ENCODE measurements around the gene ZDHHC21. TPM values are rescaled to one million over a fixed set of nuclear protein-coding genes. Genes with fewer than 3 reads are reported as not detected.

ZDHHC21 gene
- total RNA-seq, 1 donor: 10.1 TPM

DNA sequence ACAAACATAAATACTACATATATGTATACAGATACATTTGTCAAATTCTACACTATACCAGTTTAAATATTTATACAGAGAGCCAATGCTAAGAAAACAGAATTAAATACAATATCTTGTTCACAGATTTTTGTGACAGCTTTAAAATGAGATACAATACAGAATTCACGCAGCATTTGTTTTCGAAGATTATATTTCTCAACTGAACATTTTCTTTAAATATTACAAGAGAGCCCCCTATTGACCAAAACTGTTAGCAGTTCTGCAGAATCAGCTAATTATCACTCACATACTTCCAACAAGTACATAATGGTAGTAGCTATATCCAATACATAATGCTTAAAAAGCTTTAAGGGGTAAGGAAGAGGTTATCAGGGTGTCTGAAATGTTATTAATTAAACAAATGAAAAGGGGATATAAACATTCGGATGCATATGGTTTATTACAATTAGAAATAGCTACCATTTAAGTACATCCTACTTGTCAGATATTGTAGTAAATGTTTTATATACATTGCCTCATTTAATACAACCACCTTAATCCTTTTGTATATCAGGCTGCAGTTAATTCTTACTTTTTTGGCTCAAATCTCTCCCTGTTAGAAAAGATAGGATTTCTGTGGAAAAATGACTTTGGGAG, 31.7 kb downstream of the ZDHHC21 start:
- Histone ChIP-seq H3K27me3 (ENCODE audit: insufficient read depth, low read length) (no peaks in the 10 kb centered on the region), H4K20me1 (ENCODE audit: insufficient read depth, low read length) (peaks cover 2% of the 10 kb centered on the region), H3K27ac (ENCODE audit: low read depth, low read length) (no peak overlapping the region), H3K4me2 (ENCODE audit: insufficient read depth, low read length) (no peak overlapping the region), H3K4me3 (ENCODE audit: insufficient read depth, low read length) (no peak overlapping the region), H3K79me2 (ENCODE audit: insufficient read depth, low read length) (no peaks in the 10 kb centered on the region), H3K4me1 (ENCODE audit: insufficient read depth, low read length) (no peaks in the 10 kb centered on the region), H3K36me3 (ENCODE audit: insufficient read depth, low read length) (peaks cover 6% of the 10 kb centered on the region), H3K9me3 (ENCODE audit: low read depth, low read length) (no peaks in the 10 kb centered on the region), H2AFZ (ENCODE audit: low read length) (no peak overlapping the region)
- TF ChIP-seq, protein P1, sequence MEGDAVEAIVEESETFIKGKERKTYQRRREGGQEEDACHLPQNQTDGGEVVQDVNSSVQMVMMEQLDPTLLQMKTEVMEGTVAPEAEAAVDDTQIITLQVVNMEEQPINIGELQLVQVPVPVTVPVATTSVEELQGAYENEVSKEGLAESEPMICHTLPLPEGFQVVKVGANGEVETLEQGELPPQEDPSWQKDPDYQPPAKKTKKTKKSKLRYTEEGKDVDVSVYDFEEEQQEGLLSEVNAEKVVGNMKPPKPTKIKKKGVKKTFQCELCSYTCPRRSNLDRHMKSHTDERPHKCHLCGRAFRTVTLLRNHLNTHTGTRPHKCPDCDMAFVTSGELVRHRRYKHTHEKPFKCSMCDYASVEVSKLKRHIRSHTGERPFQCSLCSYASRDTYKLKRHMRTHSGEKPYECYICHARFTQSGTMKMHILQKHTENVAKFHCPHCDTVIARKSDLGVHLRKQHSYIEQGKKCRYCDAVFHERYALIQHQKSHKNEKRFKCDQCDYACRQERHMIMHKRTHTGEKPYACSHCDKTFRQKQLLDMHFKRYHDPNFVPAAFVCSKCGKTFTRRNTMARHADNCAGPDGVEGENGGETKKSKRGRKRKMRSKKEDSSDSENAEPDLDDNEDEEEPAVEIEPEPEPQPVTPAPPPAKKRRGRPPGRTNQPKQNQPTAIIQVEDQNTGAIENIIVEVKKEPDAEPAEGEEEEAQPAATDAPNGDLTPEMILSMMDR (IDR thresholded peaks at IDR 0.05; ENCODE audit: extremely low read depth, low read depth, low read length): peak; percentile 63
- peak; percentile 38 for DNase-seq (ENCODE audit: insufficient read length, low spot score, missing footprints)

DNA sequence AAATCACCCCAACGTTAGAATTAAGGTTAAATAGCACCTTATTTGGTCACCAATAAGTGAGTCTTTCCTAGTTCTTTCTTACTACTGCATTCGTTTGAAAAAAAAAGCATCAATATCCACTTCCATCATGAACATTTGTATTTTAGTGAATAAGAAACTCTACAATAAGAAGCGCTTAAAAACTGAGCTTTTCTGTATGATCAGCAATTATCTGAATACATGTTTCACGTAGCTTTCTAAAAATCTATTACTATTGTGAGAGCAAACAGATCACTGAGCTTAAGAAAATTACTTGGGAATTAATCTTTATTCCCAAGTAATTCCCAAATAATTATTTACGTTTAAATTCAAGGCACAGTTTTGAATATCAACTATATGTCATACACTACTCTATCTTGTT, 32.5 kb downstream of the ZDHHC21 start:
- Histone ChIP-seq H3K9me3 (ENCODE audit: low read depth, low read length) (no peaks in the 10 kb centered on the region), H3K4me2 (ENCODE audit: insufficient read depth, low read length) (no peak overlapping the region), H3K79me2 (ENCODE audit: insufficient read depth, low read length) (no peaks in the 10 kb centered on the region), H4K20me1 (ENCODE audit: insufficient read depth, low read length) (peaks cover 2% of the 10 kb centered on the region), H3K4me3 (ENCODE audit: insufficient read depth, low read length) (no peak overlapping the region), H3K27ac (ENCODE audit: low read depth, low read length) (no peak overlapping the region), H2AFZ (ENCODE audit: low read length) (no peak overlapping the region), H3K4me1 (ENCODE audit: insufficient read depth, low read length) (no peaks in the 10 kb centered on the region), H3K27me3 (ENCODE audit: insufficient read depth, low read length) (no peaks in the 10 kb centered on the region), H3K36me3 (ENCODE audit: insufficient read depth, low read length) (peaks cover 6% of the 10 kb centered on the region)
- DNase-seq (ENCODE audit: insufficient read length, low spot score, missing footprints): no peak
- TF ChIP-seq, protein P1 (IDR thresholded peaks at IDR 0.05; ENCODE audit: extremely low read depth, low read depth, low read length): no peak

DNA sequence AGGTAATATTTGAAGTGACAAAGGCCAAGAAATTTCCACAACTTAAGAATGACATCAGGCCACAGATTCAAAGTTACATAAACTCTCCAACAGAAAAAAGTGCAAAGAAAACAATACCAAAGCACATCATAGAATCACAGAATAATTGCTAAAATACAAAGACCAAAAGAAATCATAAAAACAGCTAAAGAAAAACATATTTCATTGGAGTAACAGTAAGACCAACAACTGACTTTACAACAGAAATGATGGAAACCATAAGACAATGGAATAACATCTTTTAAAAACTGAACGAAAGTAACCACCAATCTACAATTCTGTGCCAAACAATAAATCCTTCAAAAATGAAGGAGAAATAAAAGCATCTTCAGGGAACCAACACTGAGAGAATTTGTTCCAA, 38.3 kb downstream of the ZDHHC21 start:
- no peaks in the 10 kb centered on the region for H4K20me1 ChIP-seq (ENCODE audit: insufficient read depth, low read length)
- H3K9me3 ChIP-seq (ENCODE audit: low read depth, low read length): no peaks in the 10 kb centered on the region
- no peak overlapping the region for H3K4me2 ChIP-seq (ENCODE audit: insufficient read depth, low read length)
- H3K4me1 ChIP-seq (ENCODE audit: insufficient read depth, low read length): no peaks in the 10 kb centered on the region
- H3K36me3 ChIP-seq (ENCODE audit: insufficient read depth, low read length): peaks cover 6% of the 10 kb centered on the region
- H3K79me2 ChIP-seq (ENCODE audit: insufficient read depth, low read length): no peaks in the 10 kb centered on the region
- no peak for DNase-seq (ENCODE audit: insufficient read length, low spot score, missing footprints)
- no peak overlapping the region for H3K4me3 ChIP-seq (ENCODE audit: insufficient read depth, low read length)
- TF ChIP-seq, protein P1 (IDR thresholded peaks at IDR 0.05; ENCODE audit: extremely low read depth, low read depth, low read length): no peak
- no peaks in the 10 kb centered on the region for H3K27me3 ChIP-seq (ENCODE audit: insufficient read depth, low read length)
- H2AFZ ChIP-seq (ENCODE audit: low read length): no peak overlapping the region
- no peak overlapping the region for H3K27ac ChIP-seq (ENCODE audit: low read depth, low read length)

DNA sequence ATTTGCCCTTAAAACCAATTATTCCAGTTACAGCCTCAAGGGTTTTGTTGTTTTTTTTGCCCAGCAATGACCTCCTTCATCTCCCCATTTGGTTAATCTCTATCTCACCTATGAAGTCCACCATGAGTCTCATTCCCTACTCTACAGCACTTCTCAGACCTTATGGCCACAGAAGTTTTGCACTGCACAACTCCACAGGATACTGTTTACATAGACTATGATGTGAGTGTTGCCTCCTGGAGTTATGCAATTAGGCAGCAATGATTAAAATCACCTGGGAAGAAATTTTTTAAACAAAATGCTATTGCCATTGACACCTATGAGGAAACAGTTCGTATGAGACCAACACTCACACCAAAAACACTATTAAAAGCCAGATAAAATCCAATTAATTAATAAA, 39.7 kb downstream of the ZDHHC21 start:
- Histone ChIP-seq H3K27me3 (ENCODE audit: insufficient read depth, low read length) (no peaks in the 10 kb centered on the region), H3K4me3 (ENCODE audit: insufficient read depth, low read length) (no peak overlapping the region), H3K36me3 (ENCODE audit: insufficient read depth, low read length) (peaks cover 6% of the 10 kb centered on the region), H3K4me2 (ENCODE audit: insufficient read depth, low read length) (no peak overlapping the region), H2AFZ (ENCODE audit: low read length) (no peak overlapping the region), H3K27ac (ENCODE audit: low read depth, low read length) (no peak overlapping the region), H3K9me3 (ENCODE audit: low read depth, low read length) (no peaks in the 10 kb centered on the region), H3K4me1 (ENCODE audit: insufficient read depth, low read length) (no peaks in the 10 kb centered on the region), H4K20me1 (ENCODE audit: insufficient read depth, low read length) (no peaks in the 10 kb centered on the region), H3K79me2 (ENCODE audit: insufficient read depth, low read length) (no peaks in the 10 kb centered on the region)
- TF ChIP-seq, protein P1 (IDR thresholded peaks at IDR 0.05; ENCODE audit: extremely low read depth, low read depth, low read length): no peak
- DNase-seq (ENCODE audit: insufficient read length, low spot score, missing footprints): no peak
